ENCODE data around the gene FERD3L.

The FERD3L gene

GRCh38 chr7:19118636-19119371 lies 26.4 kb downstream of the FERD3L start:
- no peak for DNase-seq (ENCODE audit: low read depth in 1 of 2, low spot score in 1 of 2)
- TF ChIP-seq SPI1 (IDR thresholded peaks at IDR 0.05; ENCODE audit: borderline replicate concordance, low read depth) (no peak), GABPA (IDR thresholded peaks at IDR 0.05; ENCODE audit: low read depth) (no peak)
- TF ChIP-seq, protein P1, sequence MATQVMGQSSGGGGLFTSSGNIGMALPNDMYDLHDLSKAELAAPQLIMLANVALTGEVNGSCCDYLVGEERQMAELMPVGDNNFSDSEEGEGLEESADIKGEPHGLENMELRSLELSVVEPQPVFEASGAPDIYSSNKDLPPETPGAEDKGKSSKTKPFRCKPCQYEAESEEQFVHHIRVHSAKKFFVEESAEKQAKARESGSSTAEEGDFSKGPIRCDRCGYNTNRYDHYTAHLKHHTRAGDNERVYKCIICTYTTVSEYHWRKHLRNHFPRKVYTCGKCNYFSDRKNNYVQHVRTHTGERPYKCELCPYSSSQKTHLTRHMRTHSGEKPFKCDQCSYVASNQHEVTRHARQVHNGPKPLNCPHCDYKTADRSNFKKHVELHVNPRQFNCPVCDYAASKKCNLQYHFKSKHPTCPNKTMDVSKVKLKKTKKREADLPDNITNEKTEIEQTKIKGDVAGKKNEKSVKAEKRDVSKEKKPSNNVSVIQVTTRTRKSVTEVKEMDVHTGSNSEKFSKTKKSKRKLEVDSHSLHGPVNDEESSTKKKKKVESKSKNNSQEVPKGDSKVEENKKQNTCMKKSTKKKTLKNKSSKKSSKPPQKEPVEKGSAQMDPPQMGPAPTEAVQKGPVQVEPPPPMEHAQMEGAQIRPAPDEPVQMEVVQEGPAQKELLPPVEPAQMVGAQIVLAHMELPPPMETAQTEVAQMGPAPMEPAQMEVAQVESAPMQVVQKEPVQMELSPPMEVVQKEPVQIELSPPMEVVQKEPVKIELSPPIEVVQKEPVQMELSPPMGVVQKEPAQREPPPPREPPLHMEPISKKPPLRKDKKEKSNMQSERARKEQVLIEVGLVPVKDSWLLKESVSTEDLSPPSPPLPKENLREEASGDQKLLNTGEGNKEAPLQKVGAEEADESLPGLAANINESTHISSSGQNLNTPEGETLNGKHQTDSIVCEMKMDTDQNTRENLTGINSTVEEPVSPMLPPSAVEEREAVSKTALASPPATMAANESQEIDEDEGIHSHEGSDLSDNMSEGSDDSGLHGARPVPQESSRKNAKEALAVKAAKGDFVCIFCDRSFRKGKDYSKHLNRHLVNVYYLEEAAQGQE (IDR thresholded peaks at IDR 0.05; ENCODE audit: insufficient replicate concordance, low read depth), result no peak
- Histone ChIP-seq H3K27me3 (ENCODE audit: insufficient read depth, poor library complexity, severe bottlenecking) (peaks cover 45% of the 10 kb centered on the region), H3K4me3 (replicated peaks; ENCODE audit: insufficient read depth, low read length) (no peak overlapping the region), H3K27ac (replicated peaks) (no peak overlapping the region)

GRCh38 chr7:19117870-19118608 lies 27.2 kb downstream of the FERD3L start:
- Histone ChIP-seq H3K27me3 (ENCODE audit: insufficient read depth, poor library complexity, severe bottlenecking) (peaks cover 51% of the 10 kb centered on the region), H3K27ac (replicated peaks) (no peak overlapping the region), H3K4me3 (replicated peaks; ENCODE audit: insufficient read depth, low read length) (no peak overlapping the region; the same call in 1 of the 2 replicates)
- no peak for DNase-seq (ENCODE audit: low read depth in 1 of 2, low spot score in 1 of 2)
- TF ChIP-seq POLR2AphosphoS5 (IDR thresholded peaks at IDR 0.05; ENCODE audit: low read depth) (no peak), GABPA (IDR thresholded peaks at IDR 0.05; ENCODE audit: low read depth) (no peak), CTCF (IDR thresholded peaks at IDR 0.05; ENCODE audit: insufficient read depth, low read length) (no peak), SPI1 (IDR thresholded peaks at IDR 0.05; ENCODE audit: borderline replicate concordance, low read depth) (no peak)
- TF ChIP-seq, protein P1 (IDR thresholded peaks at IDR 0.05; ENCODE audit: insufficient replicate concordance, low read depth), result no peak

- DNase-seq (ENCODE audit: low read depth in 1 of 2, low spot score in 1 of 2), result no peak
- no peak within 1 kb of the TSS for H3K27ac ChIP-seq (replicated peaks)
- TF ChIP-seq GABPA (IDR thresholded peaks at IDR 0.05; ENCODE audit: low read depth) (no peak), POLR2AphosphoS5 (IDR thresholded peaks at IDR 0.05; ENCODE audit: low read depth) (no peak), CTCF (IDR thresholded peaks at IDR 0.05; ENCODE audit: insufficient read depth, low read length) (no peak), SPI1 (IDR thresholded peaks at IDR 0.05; ENCODE audit: borderline replicate concordance, low read depth) (no peak)
- TF ChIP-seq, protein P1 (IDR thresholded peaks at IDR 0.05; ENCODE audit: insufficient replicate concordance, low read depth), result no peak
- peak within 1 kb of the TSS; percentile 26 for H3K4me3 ChIP-seq (replicated peaks; ENCODE audit: insufficient read depth, low read length)
- peaks cover 58% of the 10 kb centered on the region for H3K27me3 ChIP-seq (ENCODE audit: insufficient read depth, poor library complexity, severe bottlenecking)
Observed at GRCh38 chr7:19117091-19117869, 27.9 kb downstream of the FERD3L start, which contains the start of gene TWIST1. Gene TWIST1, minus strand, starts transcription at chr7:19117636. Its CDS starts 315 bp downstream, at chr7:19117321.
